AG10803 (cell line): ENCODE results near the gene EFNA3.

Source experiments
- DNase-seq: peaks from one replicate; pipeline ENCODE4 v3.0.0; 2010; ENCODE audit warnings: low read depth
- H3K4me3 ChIP-seq: 2 replicates; pipeline ENCODE4 v1.5.1; 2011; ENCODE audit warnings: mild to moderate bottlenecking, low read length, control low read depth
- CTCF ChIP-seq: conservative IDR thresholded peaks from 2 replicates; pipeline ENCODE4 v1.5.1; 2011; ENCODE audit warnings: mild to moderate bottlenecking, low read length, control low read depth, inconsistent platforms

The EFNA3 gene

GRCh38 chr1:155092131-155092530, 13.5 kb downstream of the EFNA3 start:
- no peak for DNase-seq
- TF ChIP-seq CTCF: no peak
- H3K4me3 ChIP-seq: no peak overlapping the region

GRCh38 chr1:155092641-155093040, 14.0 kb downstream of the EFNA3 start:
- no peak for DNase-seq
- no peak for TF ChIP-seq CTCF
- H3K4me3 ChIP-seq: no peak overlapping the region

GRCh38 chr1:155093911-155094621, 15.4 kb downstream of the EFNA3 start:
- DNase-seq: peak; percentile 41
- H3K4me3 ChIP-seq: no peak overlapping the region
- TF ChIP-seq CTCF: peak; percentile 55

DNA sequence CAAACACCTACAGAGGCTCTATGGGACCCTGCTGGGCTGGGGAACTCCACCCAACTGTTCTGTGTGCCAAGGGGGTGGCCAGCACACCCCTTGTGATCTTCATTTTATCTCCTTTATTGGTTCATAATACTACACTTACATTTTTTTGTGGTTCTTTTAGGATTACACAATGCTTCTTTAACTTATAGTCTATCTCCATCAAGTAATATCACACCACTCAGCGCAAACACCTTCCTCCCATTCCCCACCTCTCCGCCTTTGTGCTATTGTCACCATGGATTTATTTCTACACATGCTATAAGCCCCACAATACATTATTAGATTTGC, 15.9 kb downstream of the EFNA3 start:
- no peak for DNase-seq
- H3K4me3 ChIP-seq: no peak overlapping the region
- TF ChIP-seq CTCF: no peak

GRCh38 chr1:155099331-155099730, 20.7 kb downstream of the EFNA3 start:
- DNase-seq: no peak
- TF ChIP-seq CTCF: no peak

GRCh38 chr1:155103325-155103724, 24.7 kb downstream of the EFNA3 start:
- no peak for DNase-seq
- no peak overlapping the region for H3K4me3 ChIP-seq
- no peak for TF ChIP-seq CTCF

More at GRCh38 chr1:155099331-155099730, 20.7 kb downstream of the EFNA3 start:
- no peak overlapping the region for H3K4me3 ChIP-seq

DNA sequence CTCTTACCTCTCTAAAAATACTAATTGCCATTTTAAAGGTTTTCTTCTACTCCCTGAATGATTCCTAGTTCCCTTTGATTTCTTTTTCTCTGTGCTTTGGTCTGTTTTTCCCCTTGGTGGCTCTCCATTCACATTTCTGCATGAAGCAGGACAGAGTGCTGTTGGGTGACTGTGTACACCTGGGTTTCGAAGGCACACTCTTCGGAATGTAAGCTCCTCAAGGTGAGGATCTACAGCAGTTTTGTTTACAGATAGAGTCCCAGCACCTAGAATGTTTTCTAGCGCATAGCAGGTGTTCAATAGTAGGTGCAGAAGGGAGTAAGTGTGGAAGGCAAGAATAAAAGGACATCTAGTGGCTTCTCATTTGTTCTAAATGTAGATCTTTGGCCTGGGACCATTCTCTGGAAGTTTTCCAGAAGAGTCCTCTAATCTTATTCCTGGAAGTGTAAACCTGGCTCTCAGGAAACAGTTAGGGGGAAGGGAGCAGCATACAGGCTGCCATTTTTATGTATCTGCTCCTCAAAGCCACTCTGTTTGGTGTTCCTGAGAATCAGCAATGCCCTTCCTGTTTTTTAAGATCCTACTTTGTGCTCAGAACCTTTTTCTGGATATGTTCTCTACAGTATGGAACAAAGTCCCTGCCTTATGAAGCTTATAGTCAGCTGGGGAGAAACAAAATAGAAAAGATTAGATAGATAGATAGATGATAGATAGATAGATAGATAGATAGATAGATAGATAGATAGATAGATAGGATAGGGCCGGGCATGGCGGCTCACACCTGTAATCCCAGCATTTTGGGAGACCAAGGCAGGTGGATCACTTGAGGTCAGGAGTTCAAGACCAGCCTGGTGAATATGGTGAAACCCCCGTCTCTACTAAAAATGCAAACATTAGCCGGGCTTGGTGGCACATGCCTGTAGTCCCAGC, 26.2 kb downstream of the EFNA3 start:
- H3K4me3 ChIP-seq: no peak overlapping the region
- no peak for DNase-seq
- no peak for TF ChIP-seq CTCF
